GM21723 (cell line): ENCODE results near the gene DKK2.

Experiments
- ATAC-seq: cut with Tn5 transposase; IDR thresholded peaks from one replicate; pipeline ENCODE4 v1.9.1; 2021; ENCODE audit warnings: mild to moderate bottlenecking, moderate library complexity; ENCODE audit not compliant: unreplicated experiment

Gene DKK2, protein sequence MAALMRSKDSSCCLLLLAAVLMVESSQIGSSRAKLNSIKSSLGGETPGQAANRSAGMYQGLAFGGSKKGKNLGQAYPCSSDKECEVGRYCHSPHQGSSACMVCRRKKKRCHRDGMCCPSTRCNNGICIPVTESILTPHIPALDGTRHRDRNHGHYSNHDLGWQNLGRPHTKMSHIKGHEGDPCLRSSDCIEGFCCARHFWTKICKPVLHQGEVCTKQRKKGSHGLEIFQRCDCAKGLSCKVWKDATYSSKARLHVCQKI

DNA sequence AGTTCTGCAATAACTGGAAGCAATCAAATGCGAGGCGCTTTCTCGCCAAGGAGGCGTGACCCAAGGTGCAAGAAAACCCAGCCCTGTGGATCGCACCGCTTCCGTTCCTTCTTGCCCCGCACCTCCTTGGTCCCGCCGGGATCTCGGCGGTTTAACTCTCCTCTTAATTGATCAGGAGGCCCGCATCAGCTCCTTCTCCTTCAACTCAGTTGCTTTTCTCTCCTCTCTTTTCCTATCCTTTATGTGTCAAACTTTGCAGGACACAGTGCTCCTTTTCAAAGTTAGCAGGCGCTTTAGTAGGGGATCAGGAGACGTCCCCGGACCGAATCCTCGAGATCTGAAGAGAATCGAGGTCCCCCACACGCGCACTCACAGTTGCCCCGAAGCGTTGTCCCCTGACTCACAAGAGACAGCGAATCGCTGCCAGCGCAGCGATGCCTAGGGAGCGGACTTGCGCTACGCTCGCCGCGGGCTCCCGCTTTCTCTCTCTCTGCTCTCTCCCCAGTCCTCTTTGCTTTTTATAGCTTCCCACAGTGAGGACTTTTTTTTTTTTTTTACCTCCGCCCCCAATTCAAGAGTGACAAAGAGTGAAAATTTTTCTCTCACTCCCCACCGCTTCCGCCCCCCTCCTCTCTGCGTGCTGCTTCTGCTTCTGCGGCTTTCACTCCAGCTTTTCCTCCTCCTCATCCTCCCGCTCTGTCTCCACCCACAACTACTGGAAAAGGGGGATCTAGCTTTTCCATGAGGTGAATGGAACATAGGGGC lies at the start of gene DKK2:
DKK2 (minus strand) TSS at position 495 of the 765 bp plus-strand sequence. CDS start 722 bp downstream, outside the sequence.
- peak; percentile 53 for ATAC-seq

DNA sequence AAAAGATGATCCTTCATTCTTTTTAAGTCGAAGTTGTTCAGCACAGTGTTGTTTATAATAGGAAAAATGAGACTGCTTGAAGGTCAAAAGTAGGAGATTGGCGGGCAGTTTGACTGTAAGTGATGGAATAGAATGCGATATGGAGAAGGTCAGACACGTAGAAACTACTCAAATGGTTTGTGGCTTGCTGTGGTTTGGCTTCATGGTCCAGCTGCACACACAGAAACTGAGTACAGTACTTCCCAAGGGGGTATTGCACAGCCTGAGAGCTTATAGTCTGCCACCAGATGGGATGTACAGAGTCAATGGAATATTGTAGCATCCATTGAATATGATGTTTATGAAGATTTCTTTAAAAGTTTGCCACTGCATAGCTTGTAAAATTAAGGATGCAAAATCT lies 41.1 kb upstream of the DKK2 start:
- no peak for ATAC-seq

DNA sequence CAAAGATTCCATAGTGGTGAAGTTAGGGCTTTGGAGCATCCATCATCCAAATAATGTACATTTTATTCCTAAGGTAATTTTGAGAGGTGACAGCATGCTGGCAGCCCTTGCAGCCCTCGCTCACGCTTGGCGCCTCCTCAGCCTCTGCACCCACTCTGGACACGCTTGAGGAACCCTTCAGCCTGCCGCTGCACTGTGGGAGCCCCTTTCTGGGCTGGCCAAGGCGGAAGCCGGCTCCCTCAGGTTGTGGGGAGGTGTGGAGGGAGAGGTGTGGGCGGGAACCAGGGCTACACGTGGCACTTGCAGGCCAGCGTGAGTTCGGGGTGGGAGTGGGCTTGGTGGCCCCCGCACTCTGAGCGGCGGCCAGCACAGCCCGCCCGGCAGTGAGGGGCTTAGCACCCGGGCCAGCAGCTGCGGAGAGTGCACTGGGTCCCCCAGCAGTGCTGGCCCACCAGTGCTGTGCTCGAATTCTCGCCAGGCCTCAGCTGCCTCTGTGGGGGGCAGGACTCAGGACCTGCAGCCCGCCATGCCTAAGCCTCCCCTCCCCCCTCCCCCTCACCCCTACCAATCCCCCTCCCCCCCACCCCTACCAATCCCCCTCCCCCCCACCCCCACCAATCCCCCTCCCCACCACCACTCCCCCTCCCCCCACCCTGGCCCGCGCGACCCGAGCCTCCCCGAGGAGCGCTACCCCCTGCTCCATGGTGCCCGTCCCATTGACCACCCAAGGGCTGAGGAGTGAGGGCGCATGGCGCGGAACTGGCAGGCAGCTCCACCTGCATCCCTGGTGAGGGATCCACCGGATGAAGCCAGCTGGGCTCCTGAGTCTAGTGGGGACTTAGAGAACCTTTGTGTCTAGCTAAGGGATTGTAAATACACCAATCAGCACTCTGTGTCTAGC lies 37.0 kb upstream of the DKK2 start:
- ATAC-seq, result no peak

DNA sequence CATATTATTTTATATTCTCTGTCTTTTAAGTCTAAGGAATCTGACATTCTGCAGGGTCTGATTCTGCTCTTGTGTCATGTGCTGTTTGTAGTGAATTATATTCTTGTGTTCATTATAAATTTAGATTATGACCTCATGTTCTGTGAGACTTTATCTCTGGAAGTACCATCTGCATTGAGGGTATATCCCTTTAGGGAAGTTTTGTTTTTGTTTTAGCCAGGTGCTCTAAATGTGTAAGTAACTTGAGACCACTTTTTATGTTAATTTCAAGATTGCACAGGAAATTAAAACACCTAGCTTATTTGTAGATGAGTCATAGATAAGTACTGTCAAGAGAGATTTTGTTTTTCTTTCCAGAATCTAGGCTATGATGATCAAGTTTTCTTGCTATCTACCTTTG lies 35.0 kb upstream of the DKK2 start:
- ATAC-seq, result no peak

DNA sequence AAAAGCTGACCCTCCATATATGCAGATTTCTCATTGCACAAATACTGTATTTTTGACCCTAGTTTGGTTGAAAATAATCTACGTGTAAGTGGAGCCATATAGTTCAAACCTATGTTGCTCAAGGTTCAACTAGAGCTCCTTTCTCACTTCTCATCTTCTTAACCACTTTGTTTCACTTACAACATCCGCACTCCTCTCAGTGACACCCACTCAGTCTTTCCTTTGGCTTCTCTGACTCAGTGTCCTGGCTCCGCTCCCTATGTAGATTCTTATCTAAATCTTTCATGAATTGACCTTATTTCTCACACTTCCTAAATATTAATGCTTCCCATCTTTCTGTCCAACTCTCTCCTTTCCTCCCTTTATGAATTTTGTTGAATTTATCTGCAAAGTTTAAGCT lies 32.9 kb upstream of the DKK2 start:
- ATAC-seq, result peak; percentile 86

DNA sequence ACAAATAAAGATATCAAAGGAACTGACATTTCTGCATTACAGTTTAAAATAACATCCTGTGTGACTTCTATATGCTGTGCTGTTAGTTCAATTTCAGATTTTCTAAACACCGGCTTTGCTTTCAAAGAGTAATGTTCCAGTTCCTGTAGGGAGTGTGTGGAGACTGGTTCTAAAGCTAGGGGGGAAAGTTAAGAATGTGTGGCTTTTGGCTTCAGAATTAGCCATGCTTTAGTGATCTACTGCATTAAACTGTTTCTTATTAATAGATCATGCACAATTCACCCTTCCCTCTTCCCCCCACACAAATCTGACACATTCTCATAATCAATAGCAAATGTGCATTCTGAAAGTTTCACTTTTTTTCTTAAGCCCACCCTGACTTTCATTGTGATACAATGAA lies 32.0 kb upstream of the DKK2 start:
- no peak for ATAC-seq

DNA sequence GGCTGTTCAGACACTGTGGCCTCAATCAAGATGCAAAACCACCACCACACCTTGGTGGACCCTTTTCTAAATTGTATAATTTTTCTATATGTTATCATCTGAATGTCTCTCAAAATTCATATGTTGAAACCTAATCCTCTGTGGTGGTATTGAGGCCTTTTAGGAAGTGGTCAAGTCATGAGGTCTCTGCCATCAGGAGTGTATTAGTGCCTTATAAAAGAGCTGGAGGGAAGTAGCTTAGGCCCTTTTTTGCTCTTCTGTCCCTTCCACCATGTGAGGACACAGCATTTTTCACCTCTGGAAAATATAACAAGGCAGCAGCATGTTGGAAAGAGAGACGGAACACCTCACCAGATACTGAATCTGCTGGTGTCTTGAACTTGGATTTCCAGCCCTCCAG lies 30.5 kb upstream of the DKK2 start:
- ATAC-seq, result no peak

DNA sequence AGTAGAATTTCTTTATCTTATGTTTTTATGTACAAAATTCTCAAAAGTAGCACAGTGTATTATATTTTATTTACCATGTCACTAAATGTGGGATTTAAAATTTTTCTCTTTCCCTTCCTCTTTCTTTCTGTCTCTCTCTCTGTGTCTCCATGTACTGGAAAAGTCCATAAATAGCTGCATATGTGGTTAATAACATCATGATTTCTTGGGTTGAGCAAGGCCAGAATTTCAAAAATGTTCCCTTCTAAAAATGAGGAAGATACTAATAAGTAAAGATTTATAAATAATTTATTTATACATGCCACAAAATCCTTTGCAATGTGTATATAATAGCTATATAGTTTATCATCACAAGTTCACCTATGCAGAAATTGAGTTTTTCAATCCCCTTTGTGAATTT lies 29.1 kb upstream of the DKK2 start:
- no peak for ATAC-seq

DNA sequence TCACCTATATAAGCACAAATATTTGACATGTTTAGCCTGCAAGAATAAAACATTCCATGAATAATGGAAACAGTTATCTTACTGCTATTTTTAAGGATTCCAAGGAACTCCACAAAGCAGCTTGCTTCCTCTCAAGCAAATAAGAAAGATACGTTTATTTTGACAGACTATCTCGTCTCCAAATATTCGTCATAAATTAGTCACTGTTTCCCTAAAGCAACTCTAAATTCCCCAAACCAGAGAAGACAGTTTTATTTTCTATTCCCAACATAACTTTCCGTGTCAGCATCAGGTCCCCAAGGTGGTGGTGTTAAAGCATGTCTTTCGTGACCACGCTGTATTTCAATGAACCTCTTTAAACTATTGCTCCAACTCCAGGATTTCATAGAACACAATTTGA lies 24.3 kb upstream of the DKK2 start:
- ATAC-seq, result no peak

DNA sequence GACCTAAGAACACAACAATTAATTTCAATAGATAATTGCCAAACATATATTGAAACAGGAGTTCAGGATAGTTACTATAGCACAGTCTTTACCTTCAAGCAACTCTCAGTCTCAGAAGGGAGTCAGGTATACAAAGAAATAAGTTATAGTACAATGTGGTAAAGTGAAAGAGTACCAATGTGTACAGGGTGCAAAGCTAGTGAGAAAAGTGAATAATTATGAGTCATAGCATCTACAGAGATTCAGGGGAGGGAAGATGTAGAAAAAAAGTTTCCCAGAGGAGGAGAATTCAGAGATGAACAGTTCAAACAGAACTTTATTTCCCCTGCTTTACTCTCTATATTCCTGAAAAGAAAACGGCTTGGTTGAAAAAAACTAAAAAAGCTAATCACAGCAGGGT lies 22.7 kb upstream of the DKK2 start:
- ATAC-seq, result no peak

DNA sequence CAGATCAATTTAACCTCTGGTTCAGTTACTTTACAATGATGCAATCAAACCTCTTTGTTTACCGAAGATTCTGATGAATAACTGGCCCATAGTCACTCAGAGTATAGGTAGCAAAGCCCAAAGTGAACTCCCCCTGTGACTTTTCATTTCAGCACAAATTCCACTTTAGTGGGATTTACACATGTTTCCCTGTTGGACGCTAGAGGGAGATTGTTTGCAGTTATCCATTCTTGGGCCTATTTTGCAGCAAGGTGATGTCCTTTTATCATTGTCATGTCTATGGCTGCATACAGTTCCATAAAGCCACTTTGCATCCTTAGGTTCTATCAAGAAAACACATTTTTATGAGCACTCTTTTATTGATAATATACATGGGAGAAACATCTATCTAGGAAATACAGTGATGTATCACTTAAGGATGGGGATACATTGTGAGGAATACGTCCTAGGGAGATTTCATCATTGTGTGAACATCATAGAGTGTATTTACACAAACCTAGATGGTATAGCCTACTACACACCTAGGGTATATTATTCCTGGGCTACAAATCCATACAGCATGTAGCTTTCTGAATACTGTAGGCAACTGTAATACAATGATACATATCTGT lies 14.5 kb upstream of the DKK2 start:
- ATAC-seq, result no peak

DNA sequence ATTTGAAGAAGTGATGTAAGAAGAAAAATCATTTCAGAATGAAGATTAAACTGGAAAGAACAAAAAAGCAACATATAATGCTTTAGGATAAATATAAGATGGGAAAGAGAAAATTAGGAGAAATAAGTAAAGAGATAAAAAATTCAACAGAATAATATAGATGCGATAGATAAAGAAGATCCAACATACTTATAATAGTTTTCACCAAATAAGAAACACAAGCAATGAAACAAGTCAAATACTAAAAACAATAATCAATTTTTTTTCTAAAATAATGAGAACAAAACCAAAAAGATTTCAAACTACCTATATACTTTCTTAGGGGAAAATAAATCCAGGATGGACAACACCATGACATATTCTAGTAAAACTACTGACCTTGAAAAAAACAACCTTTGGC lies 10.1 kb upstream of the DKK2 start:
- no peak for ATAC-seq

DNA sequence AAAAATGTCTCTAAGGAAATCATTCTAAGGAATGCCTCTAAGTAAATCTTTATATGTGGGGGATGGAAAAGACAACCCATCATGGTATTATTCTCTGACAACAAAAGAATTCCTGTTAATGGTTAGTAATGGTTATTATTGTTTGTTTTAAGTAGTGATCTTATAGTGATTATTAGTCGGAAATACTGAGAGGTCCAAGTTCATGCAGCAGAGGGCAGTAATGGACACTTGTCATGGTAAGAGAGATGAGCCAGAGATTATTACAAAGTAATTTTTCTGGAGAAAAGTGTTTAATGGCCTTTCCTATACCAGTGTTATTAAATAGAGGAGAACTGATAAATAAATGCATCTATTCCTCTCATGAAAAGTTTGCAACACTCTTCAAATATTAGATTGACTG lies 8.1 kb upstream of the DKK2 start:
- no peak for ATAC-seq

DNA sequence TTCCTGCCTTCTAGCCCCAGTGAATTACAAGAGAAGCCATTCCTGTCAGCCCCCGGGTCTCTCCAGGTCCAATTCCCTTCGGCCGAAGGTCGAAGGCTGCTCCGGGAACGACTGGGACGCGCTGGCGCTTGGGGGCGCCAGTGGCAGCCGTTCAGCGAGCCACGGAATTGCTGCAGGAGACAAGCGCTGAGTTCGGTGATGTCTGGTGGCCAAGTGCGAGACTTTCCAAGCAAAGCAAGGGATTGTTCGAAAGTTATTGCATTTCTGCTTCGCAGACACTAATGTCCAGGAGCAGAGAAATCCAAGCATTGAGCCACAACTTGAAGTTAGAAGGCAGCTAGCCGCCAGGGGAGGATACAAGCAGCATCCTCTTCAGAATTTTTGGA lies 1.1 kb upstream of the DKK2 start:
- no peak for ATAC-seq

DNA sequence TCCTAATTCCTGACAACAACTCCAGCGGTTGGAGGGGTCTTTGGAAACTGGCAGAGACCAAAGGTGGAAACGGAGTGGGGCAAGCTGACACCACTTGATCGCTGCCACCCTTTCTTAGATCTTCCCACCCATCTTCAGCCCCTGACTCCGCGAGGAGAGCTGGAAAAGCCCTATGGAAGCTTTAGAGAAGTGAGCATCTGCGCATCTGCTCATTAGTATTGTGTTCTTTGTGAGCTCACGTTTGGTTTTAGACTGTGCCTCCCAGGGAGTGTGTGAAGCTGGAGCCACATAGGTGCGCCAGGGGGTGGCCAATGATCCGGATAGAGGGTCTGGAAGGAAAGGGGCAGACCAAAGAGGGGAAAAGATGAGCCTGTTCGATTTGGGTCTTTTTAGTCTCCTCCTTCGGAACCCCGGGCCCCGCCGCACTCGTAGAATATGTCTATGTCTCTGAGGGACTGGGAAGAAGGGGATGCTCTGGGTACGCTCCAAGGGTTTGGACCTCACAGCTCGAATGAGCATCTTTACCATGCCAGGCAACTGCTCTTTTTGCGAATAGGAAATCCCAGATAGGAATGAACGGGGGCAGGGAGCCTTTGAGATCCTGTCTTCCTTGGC lies 578 bp upstream of the DKK2 start:
- peak; percentile 13 for ATAC-seq

DNA sequence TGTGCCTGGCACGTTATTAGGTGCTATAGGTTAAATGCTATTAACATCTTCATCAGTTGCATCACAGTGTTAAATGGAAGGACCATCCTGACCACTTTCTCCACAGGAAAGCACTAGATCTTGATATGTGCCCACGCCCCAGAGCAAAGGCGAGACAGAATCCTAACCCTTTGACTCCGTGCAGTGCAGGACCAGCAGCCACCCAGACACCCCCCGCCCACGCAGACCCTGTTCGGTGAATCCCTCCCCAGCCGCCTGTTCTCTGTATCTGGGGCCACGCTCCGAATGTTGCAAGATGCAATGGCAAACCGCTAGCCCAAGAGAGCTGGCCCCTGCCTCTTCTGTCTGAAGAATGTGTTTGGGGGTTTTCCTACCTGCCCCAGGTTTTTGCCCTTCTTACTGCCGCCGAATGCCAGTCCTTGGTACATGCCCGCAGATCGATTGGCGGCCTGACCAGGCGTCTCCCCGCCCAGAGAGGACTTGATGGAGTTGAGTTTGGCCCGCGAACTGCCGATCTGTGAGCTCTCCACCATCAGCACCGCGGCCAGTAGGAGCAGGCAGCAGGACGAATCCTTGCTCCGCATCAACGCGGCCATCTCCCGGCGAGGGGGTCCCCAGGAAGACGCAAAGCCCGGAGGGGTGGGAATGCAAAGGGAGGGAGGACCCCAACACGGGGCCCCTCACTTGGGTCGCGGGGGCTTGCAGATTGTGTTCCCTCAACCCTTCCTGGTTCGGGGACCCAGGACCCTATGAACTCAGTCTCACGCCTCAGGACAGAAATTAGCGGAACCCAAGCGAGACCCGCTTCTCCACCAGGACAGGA lies 906 bp downstream of the DKK2 start:
- no peak for ATAC-seq

DNA sequence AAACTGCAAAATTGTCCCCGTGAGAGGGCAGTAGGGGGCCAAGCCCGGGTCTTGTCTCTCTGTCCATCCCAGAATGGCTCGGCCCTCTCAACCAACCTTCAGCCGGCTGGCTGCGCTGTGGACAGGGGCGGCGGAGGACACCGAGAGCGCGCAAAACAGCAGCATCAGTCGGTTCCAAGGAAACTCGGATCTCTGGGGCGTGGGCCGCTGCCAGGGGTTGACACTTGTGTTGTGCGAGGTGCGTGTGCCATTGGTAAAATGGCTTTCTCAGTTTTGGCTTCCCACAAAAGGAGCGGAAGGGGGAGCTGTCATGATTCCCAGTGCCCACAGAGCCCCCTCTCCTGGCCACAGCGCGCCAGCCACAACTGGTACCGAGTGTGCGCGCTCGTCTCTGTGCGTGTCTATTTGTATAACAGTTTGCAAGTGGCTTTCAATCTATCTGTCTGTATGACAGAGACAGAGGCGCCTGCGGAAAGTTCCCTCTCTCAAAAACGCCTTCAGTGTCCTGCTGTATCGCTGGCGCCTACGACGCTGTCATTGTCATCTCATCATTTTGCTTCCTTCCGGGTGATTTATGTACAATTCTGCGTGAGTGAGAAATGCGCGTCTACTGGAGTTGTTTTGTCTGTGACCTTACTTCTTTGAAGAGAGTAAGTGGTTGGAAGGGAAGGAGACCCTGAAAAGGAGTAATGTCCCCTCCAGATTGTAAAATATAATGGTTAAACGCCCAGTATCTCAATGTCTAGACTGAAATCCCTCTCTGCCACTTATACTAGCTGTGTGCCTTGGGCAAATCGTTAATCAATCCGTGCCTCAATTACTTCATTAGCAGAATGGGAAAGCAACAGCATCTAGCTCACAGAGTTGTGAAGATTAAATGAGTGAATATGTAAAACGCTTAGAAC lies 1.8 kb downstream of the DKK2 start:
- no peak for ATAC-seq

DNA sequence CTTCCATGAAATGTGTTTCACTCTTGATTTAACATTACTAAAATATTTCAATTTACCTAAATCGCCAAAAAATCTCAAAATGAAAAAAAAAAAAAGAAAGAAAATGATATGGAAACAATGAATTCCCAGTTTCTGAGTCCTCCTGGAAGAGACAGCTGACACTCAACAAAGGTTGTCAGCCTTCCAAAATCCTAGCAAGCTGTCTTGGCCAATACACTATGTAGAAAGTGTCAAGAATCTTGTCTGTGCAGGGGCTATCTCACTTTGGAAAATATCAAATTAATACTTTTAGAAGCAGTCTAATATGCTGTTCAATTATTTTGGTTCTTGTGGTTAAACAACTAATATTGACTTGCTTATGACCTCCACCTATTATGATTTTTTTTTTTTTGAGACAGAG lies 8.7 kb downstream of the DKK2 start:
- no peak for ATAC-seq

DNA sequence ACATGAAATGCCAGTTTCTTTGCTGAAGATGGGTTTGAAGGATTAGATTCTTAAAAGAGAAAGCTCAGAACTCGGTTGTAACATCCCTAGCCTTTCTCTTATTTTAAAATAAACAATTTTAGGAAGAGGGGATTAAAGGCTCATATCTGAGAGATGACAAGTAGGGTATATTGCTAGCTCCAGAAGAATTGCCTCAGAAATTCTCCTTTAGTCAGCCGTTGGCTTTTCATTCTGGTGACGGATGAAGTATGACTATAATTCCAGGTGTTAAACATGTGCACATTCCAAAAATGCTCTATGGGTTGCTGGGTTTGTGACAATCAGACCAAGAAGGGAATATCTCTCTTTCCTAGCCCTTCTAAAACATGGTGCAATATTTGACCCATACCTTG lies 17.8 kb downstream of the DKK2 start:
- ATAC-seq, result no peak
